MG63 (cell line): ENCODE measurements around the gene TEX29. TPM values are rescaled to one million over a fixed set of nuclear protein-coding genes. Genes with fewer than 3 reads are reported as not detected.

ENCODE experiments used
- DNase-seq: peaks from one replicate; pipeline ENCODE4 v3.0.0-alpha.2; 2020
- H3K27me3 ChIP-seq: fragments of 250-450 bp; sonication (Bioruptor Pico); 2 replicates; pipeline ENCODE4 v1.5.1; 2020; ENCODE audit warnings: mild to moderate bottlenecking, moderate library complexity
- H3K36me3 ChIP-seq: fragments of 250-450 bp; sonication (Bioruptor Pico); 2 replicates; pipeline ENCODE4 v1.5.1; 2020; ENCODE audit warnings: mild to moderate bottlenecking, moderate library complexity
- H3K4me3 ChIP-seq: fragments of 250-450 bp; sonication (Bioruptor Pico); 2 replicates; pipeline ENCODE4 v1.5.1; 2020; ENCODE audit warnings: mild to moderate bottlenecking, moderate library complexity
- H3K9me3 ChIP-seq: fragments of 250-450 bp; sonication (Bioruptor Pico); 2 replicates; pipeline ENCODE4 v1.5.1; 2020; ENCODE audit warnings: mild to moderate bottlenecking, moderate library complexity
- total RNA-seq: library from RNA; depleted of rRNA; stranded (reverse); fragments of >200 nt; shearing (Covaris generic); gene quantifications from 2 replicates; pipeline ENCODE4 v1.2.3, GENCODE V29; 2014; ENCODE audit warnings: low replicate concordance

TEX29 gene
- total RNA-seq, 1 experiment from 2014 or later = not detected

DNA sequence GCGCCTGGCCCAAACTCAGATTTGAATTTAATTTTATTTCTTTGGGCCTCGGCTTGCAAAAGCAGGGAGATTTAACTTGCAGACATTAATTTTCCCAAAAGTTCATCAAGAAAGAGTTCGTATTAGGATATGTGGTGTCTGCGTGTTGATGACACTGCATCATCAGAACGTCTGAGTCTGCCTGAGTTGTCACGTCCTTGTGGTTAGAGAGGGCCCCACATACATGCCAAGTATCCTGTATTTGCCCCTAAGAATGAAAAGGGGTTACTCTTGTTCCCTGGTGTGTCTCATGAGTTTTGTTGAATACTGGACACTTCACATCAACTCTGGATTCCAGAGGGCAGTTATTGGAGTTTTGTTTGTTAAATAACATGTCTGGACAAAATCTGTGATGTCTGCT, 5.6 kb upstream of the TEX29 start:
- Histone ChIP-seq H3K27me3 (no peaks in the 10 kb centered on the region), H3K4me3 (no peak overlapping the region), H3K9me3 (no peaks in the 10 kb centered on the region), H3K36me3 (peaks cover 2% of the 10 kb centered on the region)
- DNase-seq = no peak

DNA sequence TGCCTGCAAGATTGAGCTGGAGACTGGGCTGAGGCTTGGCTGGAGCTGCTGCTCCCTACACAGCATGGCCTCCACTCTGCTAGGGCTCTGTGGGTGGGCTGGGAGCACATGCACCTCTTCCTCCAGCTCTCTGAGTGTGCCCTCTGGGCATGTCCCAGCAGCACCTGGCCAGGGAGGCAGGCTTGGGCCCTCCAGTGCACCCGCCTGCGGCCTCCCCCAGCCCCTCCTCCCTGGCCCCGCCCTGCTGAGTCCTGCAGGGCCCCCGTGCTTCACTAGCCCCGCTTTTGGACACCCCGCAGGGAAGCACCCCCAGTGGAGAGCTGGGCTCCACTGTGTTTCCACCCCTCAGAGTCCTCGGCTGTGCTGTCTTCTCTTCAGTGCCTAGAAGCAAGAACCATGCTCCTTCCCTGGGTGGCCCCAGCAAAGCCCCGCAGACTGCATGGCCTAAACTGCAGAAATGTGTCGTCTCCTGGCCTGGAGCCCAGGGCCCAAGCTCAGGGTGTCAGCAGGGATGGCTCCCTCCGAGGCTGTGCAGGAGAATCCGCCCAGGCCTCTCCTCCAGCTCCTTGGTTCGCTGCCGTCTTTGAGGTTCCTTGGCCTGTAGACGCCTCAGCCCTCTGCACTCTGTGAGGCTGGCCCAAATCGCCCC, 5.0 kb upstream of the TEX29 start:
- no peak for DNase-seq
- H3K4me3 ChIP-seq = no peak overlapping the region

DNA sequence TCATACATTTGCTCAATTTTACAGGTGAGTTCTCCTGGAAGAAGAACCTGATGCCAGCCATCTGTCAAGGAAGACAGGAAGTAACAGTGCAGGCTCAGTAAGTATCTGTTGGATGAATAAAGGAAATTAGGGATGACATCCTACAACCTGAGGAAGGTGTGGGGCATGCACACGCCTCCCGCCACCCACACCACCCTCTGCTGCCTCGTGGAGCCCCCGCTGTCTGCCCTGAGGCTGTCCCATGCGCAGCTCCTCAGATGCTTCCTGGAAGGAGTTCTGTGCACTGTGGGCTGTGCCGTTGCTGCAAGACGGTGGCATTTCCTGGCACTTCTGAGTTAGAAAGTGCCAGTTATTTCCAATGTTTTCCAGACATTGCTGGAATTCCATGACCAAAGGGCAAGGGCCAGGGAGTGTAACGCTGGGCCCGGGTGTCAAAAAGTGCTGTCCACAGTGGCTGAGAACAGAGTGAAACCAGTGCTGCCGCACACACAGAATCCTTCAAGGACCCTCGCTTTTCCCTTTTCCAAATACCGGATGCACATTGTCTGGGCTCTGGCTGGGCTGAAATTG, 4.2 kb upstream of the TEX29 start:
- DNase-seq = no peak
- Histone ChIP-seq H3K4me3 (no peak overlapping the region), H3K27me3 (no peaks in the 10 kb centered on the region), H3K9me3 (no peaks in the 10 kb centered on the region), H3K36me3 (peaks cover 2% of the 10 kb centered on the region)

More for the DNA sequence above, 5.0 kb upstream of the TEX29 start:
- Histone ChIP-seq H3K9me3 (no peaks in the 10 kb centered on the region), H3K36me3 (peaks cover 2% of the 10 kb centered on the region), H3K27me3 (no peaks in the 10 kb centered on the region)

DNA sequence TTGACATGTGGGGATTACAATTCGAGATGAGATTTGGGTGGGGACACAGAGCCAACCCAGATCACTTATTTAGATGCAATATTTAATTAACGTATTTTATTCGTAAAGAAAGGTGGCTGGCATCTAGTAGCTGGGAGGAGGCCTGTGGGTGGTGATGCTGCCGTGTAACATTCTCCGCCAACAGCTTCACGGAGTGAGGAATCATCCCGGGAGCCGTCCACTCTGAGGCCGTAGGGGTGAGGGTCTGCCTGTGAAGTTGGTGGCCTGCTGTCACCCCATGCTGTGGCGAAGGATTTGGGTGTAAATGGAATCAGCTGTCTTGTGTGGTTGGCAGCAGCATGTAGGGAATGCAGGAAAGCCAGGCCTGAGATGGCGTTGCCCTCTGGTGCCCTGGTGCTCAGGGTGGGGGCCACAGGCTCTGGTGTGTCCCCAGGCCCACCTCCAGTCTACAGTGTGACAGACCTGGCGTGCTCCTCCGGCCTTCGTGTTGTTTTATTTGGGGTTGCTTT, 3.3 kb upstream of the TEX29 start:
- Histone ChIP-seq H3K4me3 (no peak overlapping the region), H3K9me3 (no peaks in the 10 kb centered on the region), H3K36me3 (peaks cover 2% of the 10 kb centered on the region), H3K27me3 (no peaks in the 10 kb centered on the region)
- no peak for DNase-seq

DNA sequence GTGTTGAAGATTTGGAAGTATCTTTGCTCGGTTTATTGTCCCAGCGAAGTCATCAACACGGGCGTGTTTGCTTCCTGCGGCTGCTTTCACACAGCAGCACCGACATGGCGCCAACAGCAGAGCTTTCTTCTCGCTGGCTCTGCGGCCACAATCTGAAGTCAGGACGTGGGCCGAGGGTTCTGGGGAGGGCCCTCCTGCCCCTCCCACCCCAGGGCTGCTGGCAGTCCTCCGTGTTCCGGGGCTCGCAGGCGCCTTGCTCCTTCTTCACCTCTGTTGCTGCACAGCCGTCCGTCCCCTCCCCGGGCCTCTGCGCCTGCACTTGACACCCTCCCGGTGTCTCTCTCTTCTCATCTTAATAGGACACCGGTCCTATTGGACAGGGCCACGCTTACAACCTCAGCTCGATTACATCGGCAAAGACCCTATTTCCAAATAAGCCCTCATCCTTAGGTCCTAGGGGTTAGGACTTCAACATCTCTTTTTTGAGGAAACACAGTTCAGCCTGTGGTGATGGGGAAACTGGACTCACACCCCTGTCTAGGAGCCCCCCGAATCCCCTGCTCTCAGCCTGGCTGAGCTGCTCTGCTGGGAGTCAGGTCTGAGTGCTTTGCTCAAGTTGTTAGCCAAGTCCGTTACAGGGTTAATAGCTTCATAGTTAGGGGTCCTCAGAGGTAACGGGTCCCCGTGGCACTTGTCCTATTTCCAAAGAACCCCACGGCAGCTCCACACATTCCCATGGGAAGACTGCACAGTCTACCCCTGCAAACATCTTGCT, 2.7 kb upstream of the TEX29 start:
- Histone ChIP-seq H3K4me3 (no peak overlapping the region), H3K36me3 (no peaks in the 10 kb centered on the region), H3K27me3 (no peaks in the 10 kb centered on the region), H3K9me3 (no peaks in the 10 kb centered on the region)
- no peak for DNase-seq

DNA sequence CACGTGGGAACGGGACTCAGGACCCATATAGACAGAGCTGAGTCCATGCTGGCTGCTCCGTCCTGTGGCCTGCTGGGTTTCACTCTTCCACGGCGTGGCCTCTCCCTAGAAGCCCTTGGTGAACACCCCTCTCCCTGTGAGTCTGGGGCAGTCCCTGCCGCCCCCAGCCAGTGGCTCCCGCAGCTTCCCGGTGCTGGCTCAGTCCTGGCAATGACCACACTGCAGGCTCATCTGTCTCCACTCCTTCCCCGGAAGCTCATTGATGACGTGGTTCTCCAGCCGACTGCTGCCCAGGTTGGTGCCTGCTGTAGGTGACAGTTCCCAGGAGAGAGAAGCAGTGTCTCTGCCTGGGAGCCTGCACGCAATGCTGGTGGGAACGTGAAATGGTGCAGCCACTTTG, 2.1 kb upstream of the TEX29 start:
- Histone ChIP-seq H3K9me3 (no peaks in the 10 kb centered on the region), H3K27me3 (no peaks in the 10 kb centered on the region), H3K4me3 (no peak overlapping the region), H3K36me3 (no peaks in the 10 kb centered on the region)
- no peak for DNase-seq

DNA sequence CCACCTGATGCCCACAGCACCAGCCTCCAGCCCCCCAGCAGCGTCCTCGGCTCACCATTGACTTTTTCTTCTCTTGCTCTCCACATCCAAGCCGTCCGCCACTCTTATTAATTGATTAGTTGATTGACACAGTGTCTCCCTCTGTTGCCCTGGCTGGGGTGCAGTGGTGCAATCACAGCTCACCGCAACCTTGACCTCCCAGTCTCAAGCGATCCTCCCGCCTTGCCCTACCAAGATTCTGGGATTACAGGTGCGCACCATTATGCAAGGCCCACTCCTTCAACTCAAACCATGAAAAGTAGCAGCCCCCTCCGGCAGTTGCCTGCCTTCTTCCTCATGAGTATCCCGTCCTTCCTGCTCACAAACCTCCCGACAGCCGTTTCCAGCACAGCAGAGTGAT, 921 bp upstream of the TEX29 start:
- Histone ChIP-seq H3K36me3 (no peaks in the 10 kb centered on the region), H3K9me3 (no peaks in the 10 kb centered on the region), H3K27me3 (no peaks in the 10 kb centered on the region), H3K4me3 (no peak overlapping the region)
- no peak for DNase-seq

DNA sequence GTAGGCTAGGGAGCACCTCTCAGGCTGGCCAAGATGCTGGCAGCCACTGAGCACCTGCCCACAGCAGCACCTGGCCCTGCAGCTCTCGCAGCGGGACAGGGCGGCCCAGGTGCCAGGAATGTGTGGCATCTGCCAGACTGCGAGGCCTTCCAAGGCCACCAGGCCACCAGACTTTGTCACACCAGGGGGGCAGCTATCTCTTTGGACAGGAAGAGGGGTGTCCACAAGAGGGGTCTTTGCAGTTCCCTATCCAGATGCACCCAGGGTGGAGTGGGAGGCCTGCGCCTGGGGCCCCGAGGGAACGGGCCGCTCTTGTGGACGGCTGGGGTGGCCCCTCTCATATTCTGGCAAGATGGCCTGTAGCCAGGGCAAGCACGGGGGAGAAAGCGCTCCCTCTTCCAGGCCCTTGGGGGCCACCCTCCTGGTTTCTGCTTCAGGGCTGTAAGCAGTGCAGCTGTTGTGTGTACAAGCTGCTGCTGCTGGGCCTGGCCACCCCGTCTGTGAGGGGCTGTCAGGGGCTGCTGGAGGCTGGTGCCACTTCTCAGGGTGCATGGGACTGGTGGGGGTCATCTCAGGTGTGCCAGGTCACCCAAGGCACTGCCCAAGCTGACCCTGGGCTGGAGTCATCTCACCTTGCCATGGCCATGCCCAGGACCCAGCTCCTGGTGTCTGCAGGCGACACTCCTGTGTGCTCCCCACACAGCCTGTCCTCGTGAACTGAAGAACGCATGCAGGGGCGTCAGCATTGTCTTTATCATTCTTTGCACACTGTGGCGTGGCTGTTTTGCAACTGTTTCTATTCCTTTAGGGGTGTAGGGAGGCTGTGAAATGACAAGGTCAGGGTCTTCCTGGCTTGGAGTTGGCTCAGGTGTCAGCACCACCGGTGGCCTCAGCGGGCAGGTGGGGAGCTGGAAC, 1.8 kb downstream of the TEX29 start:
- no peak overlapping the region for H3K4me3 ChIP-seq
- peaks cover 9% of the 10 kb centered on the region for H3K27me3 ChIP-seq
- H3K36me3 ChIP-seq = no peaks in the 10 kb centered on the region
- H3K9me3 ChIP-seq = no peaks in the 10 kb centered on the region
- DNase-seq = no peak

DNA sequence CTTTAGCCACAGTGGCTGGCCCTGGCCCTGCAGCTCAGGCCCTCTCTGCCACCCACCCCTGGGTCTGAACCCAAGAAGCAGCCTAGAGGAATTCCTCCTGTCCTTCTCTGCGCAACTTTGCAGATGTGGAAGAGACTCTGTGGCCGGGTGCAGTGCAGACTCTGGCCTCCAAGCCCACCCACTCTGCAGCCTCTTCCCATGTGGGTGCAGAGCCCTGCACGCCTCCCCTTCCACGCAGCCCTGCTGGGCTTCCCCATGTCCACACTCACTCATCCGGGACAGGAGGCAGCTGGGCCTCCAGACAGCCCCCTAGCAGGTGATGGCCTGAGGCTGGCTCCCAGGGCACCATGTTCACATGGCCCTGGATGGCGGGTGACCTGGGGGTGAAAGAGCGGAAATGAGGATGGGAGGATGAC, 2.5 kb downstream of the TEX29 start:
- no peak overlapping the region for H3K4me3 ChIP-seq
- H3K9me3 ChIP-seq = no peaks in the 10 kb centered on the region
- H3K27me3 ChIP-seq = peaks cover 16% of the 10 kb centered on the region
- no peak for DNase-seq
- no peaks in the 10 kb centered on the region for H3K36me3 ChIP-seq

DNA sequence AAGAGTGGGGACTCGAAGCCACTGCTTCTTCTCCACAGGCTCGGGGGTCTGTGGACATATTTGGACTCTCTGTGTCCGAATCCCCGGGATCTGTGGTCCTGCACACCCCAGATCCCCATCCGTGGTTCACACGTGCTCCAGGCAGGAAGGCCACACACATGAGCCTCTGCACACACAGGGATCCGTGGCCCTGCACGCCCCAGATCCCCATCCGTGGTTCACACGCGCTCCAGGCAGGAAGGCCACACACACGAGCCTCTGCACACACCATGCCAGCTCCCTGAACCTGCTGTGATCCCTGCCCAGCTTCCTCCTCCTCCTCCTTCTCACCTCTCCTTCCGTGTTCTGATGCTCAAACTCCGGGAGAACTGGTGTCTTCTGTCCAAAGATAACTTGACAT, 3.1 kb downstream of the TEX29 start:
- Histone ChIP-seq H3K9me3 (no peaks in the 10 kb centered on the region), H3K36me3 (no peaks in the 10 kb centered on the region), H3K4me3 (no peak overlapping the region), H3K27me3 (peaks cover 17% of the 10 kb centered on the region)
- no peak for DNase-seq

DNA sequence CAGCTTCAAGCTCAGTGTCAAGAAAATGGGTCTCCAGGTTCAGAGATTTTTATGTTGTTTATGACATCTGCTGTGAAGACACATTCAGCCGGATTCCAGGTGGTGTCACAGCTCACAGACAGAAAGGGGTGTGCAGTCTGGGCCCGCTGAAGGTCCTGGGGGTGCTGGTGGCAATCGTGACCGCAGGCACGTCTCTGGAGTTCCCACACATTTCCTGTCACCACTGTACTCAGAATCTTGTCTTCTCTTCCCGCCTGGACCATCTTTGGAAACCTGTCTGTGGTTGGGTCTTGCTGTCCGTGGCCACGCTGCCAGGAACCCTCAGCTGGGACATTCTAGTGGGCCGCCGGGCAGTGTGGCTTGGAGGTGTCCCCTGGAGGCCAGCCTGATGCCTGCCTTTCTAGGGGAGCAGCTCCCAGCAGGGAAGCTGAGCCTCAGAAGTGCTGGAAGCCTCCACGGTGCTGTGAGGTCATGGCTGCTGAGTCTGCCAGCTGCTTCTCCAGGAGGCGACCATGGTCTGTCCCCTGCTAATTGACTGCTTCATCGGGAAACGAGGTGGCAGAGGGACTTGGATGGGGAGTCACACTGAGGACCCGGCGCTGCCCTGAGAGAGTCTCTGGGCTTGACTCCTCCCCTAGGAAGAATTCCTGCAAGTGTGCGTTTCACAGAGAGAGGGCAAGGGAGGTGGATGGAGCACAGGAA, 3.7 kb downstream of the TEX29 start:
- H3K36me3 ChIP-seq = no peaks in the 10 kb centered on the region
- H3K9me3 ChIP-seq = no peaks in the 10 kb centered on the region
- no peak for DNase-seq
- no peak overlapping the region for H3K4me3 ChIP-seq
- peaks cover 17% of the 10 kb centered on the region for H3K27me3 ChIP-seq

DNA sequence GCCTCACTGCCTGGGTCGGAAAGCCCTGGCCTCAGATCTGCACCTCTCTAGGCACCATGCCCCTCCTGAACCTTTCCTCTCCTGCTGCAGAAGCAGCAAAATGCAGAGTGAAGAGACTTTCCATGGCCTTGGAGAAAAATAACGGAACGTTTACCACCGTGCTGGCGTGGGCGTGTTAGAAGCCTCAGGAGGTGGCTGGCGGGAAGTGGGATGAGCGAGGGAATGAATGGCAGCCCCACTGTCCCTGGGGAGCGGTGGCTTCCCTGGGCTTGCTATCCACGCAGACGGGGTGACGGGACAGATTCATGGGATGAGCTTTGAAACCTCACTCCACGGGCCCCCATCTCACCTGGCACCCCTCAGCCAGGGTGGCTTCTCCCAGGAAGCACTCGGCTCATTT, 4.3 kb downstream of the TEX29 start:
- H3K9me3 ChIP-seq = no peaks in the 10 kb centered on the region
- no peak overlapping the region for H3K4me3 ChIP-seq
- DNase-seq = no peak
- peaks cover 17% of the 10 kb centered on the region for H3K27me3 ChIP-seq
- H3K36me3 ChIP-seq = no peaks in the 10 kb centered on the region

DNA sequence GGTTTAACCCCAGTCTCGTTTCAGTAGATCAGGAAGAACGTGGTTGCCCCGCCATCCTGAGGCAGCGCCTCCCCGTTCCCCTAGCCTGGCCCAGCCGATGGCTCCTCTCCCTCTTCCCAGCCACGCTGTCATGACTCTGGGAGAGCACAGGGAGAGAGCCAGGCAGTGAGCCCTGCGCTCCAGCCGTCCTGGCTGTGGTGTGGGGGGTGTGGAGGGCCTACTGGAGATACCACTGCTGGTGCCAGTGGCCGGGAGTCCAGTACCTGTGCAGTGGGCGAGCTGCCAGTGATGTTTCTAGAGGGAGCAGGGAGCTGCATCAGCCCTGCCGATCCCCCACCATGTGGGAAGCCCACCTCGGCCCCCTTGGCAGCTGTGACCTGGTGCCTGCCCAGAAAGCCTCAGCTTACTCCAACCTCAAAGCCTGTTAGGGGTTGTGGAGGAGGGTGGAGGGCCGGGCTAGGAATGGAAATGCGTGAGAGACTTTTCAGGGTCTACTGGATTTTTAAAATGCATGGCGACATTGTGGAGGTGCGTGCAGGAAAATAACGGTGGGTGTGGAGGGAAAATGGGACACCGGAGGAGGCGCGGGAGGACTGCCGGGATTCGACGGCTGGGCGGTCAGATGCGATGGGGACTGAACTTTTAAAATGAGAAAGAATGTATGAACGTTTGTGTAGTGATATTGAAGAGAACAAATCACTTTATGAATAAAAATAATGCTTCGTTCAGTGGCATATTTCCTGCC, 4.9 kb downstream of the TEX29 start:
- DNase-seq = no peak
- Histone ChIP-seq H3K27me3 (peaks cover 17% of the 10 kb centered on the region), H3K36me3 (no peaks in the 10 kb centered on the region), H3K9me3 (no peaks in the 10 kb centered on the region), H3K4me3 (no peak overlapping the region)

DNA sequence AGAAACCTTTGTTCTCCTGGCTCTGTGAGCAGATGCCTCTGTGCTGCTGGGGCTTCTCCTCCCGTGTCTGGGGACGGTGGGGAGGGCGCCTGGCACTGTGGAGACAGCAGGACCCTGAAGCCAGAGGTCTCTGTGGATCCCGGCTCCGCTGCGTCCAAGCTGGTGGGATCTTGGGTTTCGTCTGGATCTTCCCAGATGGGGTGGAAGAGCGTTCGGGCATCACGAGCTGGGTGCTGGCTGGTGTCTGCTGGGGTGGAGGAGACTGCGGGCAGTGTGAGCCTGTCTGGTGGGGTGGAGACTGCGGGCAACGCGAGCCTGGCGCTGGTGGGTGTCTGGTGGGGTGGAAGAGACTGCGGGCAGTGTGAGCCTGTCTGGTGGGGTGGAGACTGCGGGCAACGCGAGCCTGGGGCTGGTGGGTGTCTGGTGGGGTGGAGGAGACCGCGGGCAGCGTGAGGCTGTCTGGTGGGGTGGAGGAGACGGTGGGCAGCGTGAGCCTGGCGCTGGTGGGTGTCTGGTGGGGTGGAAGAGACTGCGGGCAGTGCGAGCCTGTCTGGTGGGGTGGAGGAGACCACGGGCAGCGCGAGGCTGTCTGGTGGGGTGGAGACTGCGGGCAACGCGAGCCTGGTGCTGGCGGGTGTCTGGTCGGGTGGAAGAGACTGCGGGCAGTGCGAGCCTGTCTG, 5.6 kb downstream of the TEX29 start:
- DNase-seq = no peak
- Histone ChIP-seq H3K36me3 (no peaks in the 10 kb centered on the region), H3K4me3 (no peak overlapping the region), H3K9me3 (no peaks in the 10 kb centered on the region), H3K27me3 (peaks cover 17% of the 10 kb centered on the region)

DNA sequence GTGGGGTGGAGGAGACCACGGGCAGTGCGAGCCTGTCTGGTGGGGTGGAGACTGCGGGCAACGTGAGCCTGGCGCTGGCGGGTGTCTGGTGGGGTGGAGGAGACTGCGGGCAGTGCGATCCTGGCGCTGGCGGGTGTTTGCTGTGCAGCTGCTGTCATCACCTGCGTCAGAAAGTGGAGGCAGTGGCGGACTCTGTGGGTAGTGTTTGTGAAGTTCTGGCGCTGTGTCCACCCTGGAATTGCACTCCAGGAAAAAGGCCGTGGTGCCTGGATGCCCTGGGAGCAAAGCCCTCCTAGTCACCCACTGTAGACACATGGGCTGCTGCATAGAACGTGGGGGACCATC, 6.2 kb downstream of the TEX29 start:
- Histone ChIP-seq H3K4me3 (no peak overlapping the region), H3K9me3 (no peaks in the 10 kb centered on the region), H3K36me3 (no peaks in the 10 kb centered on the region), H3K27me3 (peaks cover 20% of the 10 kb centered on the region)
- DNase-seq = no peak
